ENCODE measurements around the gene TSEN2.

Gene TSEN2

GRCh38 chr3:12560505-12561190 lies 76.4 kb downstream of the TSEN2 start:
- Histone ChIP-seq H3K27me3 (replicated peaks) (no peaks in the 10 kb centered on the region), H3K27ac (no peak overlapping the region), H3K36me3 (replicated peaks) (no peaks in the 10 kb centered on the region), H3K4me3 (ENCODE audit: low read depth, low read length) (no peak overlapping the region)
- DNase-seq, result no peak
- TF ChIP-seq CTCF (IDR thresholded peaks at IDR 0.05; ENCODE audit: low read depth, low read length, missing control alignments), result no peak
- in situ Hi-C loops (cut with HindIII; ENCODE audit: low pct_ligation_motif_present, low sequenced_read_pairs), result no loop called here

- H3K27ac ChIP-seq, result no peak overlapping the region
- H3K36me3 ChIP-seq (replicated peaks), result no peaks in the 10 kb centered on the region
- TF ChIP-seq CTCF (IDR thresholded peaks at IDR 0.05; ENCODE audit: low read depth, low read length, missing control alignments), result no peak
- no peak overlapping the region for H3K4me3 ChIP-seq (ENCODE audit: low read depth, low read length)
- no peaks in the 10 kb centered on the region for H3K27me3 ChIP-seq (replicated peaks)
- in situ Hi-C loops (cut with HindIII; ENCODE audit: low pct_ligation_motif_present, low sequenced_read_pairs), result no loop called here
- DNase-seq, result no peak
These were observed 77.1 kb downstream of the TSEN2 start for GRCh38 chr3:12561397-12561796.

- no peak for TF ChIP-seq CTCF (IDR thresholded peaks at IDR 0.05; ENCODE audit: low read depth, low read length, missing control alignments)
- no peak overlapping the region for H3K27ac ChIP-seq
These were observed 78.2 kb downstream of the TSEN2 start for GRCh38 chr3:12562451-12562850.

GRCh38 chr3:12566976-12567375 lies 82.7 kb downstream of the TSEN2 start:
- DNase-seq, result no peak
- no peak for TF ChIP-seq CTCF (IDR thresholded peaks at IDR 0.05; ENCODE audit: low read depth, low read length, missing control alignments)
- H3K27ac ChIP-seq, result no peak overlapping the region
- no peaks in the 10 kb centered on the region for H3K27me3 ChIP-seq (replicated peaks)
- no peak overlapping the region for H3K4me3 ChIP-seq (ENCODE audit: low read depth, low read length)
- in situ Hi-C loops (cut with HindIII; ENCODE audit: low pct_ligation_motif_present, low sequenced_read_pairs), result no loop called here
- peaks cover 20% of the 10 kb centered on the region for H3K36me3 ChIP-seq (replicated peaks)

More at GRCh38 chr3:12562451-12562850, 78.2 kb downstream of the TSEN2 start:
- Histone ChIP-seq H3K4me3 (ENCODE audit: low read depth, low read length) (no peak overlapping the region), H3K36me3 (replicated peaks) (no peaks in the 10 kb centered on the region), H3K27me3 (replicated peaks) (no peaks in the 10 kb centered on the region)
- in situ Hi-C loops (cut with HindIII; ENCODE audit: low pct_ligation_motif_present, low sequenced_read_pairs), result no loop called here
- DNase-seq, result no peak

- Histone ChIP-seq H3K36me3 (replicated peaks) (peaks cover 36% of the 10 kb centered on the region), H3K4me3 (ENCODE audit: low read depth, low read length) (no peak overlapping the region), H3K27ac (no peak overlapping the region), H3K27me3 (replicated peaks) (no peaks in the 10 kb centered on the region)
- in situ Hi-C loops (cut with HindIII; ENCODE audit: low pct_ligation_motif_present, low sequenced_read_pairs), result no loop called here
- DNase-seq, result no peak
- TF ChIP-seq CTCF (IDR thresholded peaks at IDR 0.05; ENCODE audit: low read depth, low read length, missing control alignments), result no peak
These were observed 84.5 kb downstream of the TSEN2 start for GRCh38 chr3:12568747-12569146.

- in situ Hi-C loops (cut with HindIII; ENCODE audit: low pct_ligation_motif_present, low sequenced_read_pairs), result no loop called here
- Histone ChIP-seq H3K27ac (no peak overlapping the region), H3K27me3 (replicated peaks) (no peaks in the 10 kb centered on the region), H3K4me3 (ENCODE audit: low read depth, low read length) (no peak overlapping the region), H3K36me3 (replicated peaks) (peaks cover 47% of the 10 kb centered on the region)
- DNase-seq, result no peak
- no peak for TF ChIP-seq CTCF (IDR thresholded peaks at IDR 0.05; ENCODE audit: low read depth, low read length, missing control alignments)
These were observed 85.6 kb downstream of the TSEN2 start for GRCh38 chr3:12569836-12570235.

Measured in brain microvascular endothelial cell (primary cell).